GM18873 (cell line): ENCODE measurements around the gene CACFD1.
"Not testable (repeated sequence)": the region's sequence is repeated elsewhere in the genome, so short reads cannot be mapped to it uniquely, and the experiment has no call there.

Source experiments
- ATAC-seq: cut with Tn5 transposase; IDR thresholded peaks from one replicate; pipeline ENCODE4 v1.9.1; 2021; ENCODE audit warnings: mild to moderate bottlenecking, moderate library complexity, moderate number of reproducible peaks; ENCODE audit not compliant: unreplicated experiment, low FRiP score

The CACFD1 gene

GRCh38 chr9:133437753-133438531 is 21.8 kb upstream of the CACFD1 start:
- no peak for ATAC-seq

DNA sequence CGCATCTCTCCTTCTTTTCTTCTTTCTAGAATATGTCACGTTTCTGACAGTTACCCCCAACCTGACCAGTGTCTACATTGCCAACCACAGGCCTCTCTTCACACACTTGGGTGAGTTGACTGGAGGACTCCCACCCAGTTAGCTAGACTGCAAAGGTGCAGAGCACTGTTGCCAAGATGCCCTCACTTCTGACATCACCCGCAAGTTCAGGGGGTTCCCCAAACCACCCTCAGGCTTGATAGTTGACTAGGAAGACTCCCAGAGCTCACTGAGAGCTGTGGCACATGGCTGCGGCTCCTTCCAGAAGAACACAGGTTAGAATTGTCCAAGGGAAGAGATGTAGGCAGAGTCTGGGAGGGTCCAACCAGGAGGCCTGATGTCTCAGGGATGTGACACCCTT is 20.4 kb upstream of the CACFD1 start:
- no peak for ATAC-seq

GRCh38 chr9:133440874-133441273 is 18.9 kb upstream of the CACFD1 start:
- no peak for ATAC-seq

DNA sequence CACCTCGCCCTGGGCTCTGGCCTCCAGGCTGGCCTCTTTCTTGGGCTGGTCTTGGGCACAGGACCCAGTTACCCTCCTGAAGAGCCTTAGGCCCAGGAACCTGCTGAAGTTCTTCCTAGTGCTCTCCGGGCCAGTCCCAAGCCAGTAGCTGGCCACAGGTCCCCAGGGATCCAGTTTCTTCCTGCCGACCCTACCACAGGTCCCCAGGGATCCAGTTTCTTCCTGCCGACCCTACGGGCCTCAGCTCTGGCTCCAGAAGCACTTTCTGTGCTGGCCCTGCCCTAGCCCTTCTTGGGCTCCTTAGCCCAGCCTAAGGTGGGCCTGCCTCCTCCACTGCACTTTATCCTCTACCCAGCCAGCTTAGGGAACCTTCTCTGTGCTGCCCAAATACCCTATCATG is 18.2 kb upstream of the CACFD1 start:
- ATAC-seq: no peak

DNA sequence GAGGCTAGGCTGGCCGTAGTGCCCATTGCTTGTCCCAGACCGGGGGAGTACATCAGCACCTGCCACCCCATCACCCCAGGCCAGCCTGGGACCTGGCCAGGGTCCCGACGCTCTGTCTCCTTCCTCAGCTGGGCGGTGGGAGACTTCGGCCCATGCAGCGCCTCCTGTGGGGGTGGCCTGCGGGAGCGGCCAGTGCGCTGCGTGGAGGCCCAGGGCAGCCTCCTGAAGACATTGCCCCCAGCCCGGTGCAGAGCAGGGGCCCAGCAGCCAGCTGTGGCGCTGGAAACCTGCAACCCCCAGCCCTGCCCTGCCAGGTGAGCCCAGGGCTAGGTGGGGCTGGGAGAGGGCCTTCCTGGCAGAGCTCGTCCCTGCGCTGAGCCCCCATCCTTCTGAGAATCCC is 16.5 kb upstream of the CACFD1 start:
- no peak for ATAC-seq

DNA sequence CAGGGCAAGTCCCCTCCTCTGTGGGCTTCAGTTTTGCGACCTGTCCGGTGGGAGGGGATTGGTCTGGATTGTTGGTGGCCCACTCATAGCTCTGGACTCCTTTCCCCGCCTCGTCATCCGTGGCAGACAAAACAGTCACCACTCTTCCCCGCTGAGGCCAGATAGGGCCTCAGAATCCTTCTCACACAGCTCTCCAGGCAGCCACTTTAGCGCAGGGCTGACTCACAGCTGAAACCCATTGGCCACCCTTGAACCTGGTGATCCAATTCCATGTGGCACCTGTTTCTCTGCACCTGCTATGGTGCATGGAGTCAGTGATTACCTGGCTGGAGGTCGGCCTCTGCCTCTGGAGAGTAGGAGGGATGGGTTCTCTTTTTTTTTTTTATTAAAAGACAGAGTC is 15.8 kb upstream of the CACFD1 start:
- no peak for ATAC-seq

GRCh38 chr9:133445293-133445969 is 14.3 kb upstream of the CACFD1 start:
- ATAC-seq: no peak

DNA sequence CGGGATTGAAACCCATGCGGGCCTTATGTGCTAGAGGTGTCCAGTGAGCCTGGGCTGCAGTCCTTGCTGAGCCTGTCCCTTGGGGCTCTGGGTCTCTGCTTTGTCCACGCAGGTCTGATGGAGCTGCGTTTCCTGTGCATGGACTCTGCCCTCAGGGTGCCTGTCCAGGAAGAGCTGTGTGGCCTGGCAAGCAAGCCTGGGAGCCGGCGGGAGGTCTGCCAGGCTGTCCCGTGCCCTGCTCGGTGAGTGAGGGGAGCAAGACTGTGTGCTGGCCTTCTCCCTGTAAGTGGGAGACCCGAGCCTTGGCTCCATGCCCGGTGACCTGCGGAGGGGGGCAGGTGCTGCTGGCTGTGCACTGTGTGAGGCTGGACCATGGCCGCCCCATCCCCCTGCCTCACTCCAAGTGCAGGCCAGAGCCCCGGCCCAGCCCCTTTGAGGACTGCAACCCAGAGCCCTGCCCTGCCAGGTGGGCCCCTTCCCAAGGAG is 11.2 kb upstream of the CACFD1 start:
- ATAC-seq: no peak

DNA sequence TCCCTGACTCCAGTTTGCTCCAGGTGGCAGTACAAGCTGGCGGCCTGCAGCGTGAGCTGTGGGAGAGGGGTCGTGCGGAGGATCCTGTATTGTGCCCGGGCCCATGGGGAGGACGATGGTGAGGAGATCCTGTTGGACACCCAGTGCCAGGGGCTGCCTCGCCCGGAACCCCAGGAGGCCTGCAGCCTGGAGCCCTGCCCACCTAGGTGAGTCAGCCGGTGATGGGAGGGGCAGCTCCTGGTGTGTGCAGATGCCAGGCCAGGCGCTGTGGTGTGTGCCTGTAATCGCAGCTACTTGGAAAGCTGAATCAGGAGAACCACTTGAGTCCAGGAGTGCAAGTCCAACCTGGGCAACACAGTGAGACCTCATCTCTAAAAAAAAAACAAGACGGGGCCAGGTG is 10.0 kb upstream of the CACFD1 start:
- ATAC-seq: no peak

DNA sequence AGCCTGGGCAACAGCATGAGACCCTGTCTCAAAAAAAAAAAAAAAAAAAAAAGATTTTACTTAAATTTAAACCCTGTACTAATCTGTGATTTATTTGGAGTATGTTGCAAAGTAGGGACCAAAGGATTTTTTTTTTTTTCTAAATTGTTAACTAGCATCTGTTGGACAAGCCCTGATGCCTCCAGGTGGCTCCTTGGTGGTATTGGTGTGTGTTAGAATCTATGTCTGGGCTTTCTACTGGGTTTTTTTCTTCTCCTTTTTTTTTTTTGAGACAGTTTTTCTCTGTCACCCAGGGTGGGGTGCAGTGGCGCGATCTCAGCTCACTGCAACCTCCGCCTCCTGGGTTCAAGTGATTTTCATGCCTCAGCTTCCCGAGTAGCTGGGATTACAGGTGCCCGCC is 7.9 kb upstream of the CACFD1 start:
- ATAC-seq: not testable (repeated sequence)

- no peak for ATAC-seq
Measured at GRCh38 chr9:133452562-133452961, 7.2 kb upstream of the CACFD1 start.

GRCh38 chr9:133453651-133454050 is 6.1 kb upstream of the CACFD1 start:
- ATAC-seq: no peak

GRCh38 chr9:133454325-133454724 is 5.5 kb upstream of the CACFD1 start:
- ATAC-seq: no peak

GRCh38 chr9:133454943-133455673 is 4.7 kb upstream of the CACFD1 start:
- no peak for ATAC-seq

DNA sequence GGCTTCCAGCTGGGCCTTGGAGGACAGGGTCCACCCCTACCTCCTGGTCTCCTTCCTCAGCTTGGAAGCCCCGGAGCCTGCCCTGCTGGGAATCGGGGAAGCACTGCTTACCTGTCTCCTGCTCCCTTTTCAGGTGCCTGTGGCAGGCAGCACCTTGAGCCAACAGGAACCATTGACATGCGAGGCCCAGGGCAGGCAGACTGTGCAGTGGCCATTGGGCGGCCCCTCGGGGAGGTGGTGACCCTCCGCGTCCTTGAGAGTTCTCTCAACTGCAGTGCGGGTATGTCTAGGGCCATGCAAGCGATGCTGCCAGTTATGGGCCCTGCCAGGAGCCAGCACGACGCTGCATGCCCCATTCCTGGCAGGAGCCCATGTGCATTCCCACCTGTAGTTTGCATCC is 3.8 kb upstream of the CACFD1 start:
- no peak for ATAC-seq

DNA sequence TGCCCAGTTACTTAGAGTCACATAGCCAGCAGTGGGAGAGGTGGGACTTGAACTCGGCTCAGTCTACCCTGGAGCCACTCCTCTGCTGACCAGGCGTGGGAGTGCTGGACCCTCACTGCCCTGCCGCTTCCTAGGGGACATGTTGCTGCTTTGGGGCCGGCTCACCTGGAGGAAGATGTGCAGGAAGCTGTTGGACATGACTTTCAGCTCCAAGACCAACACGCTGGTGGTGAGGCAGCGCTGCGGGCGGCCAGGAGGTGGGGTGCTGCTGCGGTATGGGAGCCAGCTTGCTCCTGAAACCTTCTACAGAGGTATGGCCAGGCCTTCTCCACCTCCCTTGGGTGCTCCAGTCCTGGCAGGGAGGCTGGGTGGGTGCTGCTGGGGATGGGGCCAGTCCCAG is 3.4 kb upstream of the CACFD1 start:
- no peak for ATAC-seq

DNA sequence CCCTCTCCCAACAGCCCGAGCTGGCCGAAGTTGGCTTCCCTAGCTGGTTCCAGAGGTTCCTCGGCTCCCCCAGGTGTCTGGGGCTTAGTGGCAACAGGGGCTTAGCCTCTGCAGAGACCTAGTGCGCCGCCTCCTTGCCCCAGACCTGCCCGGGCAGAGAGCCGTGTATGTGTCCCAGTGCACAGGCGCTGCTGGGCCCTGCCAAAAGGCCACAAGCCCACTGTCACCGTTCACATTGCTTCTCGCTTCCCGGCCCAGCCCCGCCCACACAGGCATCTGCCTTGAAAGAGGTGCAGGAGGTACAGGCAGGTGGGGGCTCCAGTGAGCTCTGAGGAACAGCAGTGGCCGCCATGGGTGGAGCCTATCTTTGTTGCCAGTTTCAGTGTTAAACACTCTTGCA is 2.5 kb upstream of the CACFD1 start:
- ATAC-seq: no peak

DNA sequence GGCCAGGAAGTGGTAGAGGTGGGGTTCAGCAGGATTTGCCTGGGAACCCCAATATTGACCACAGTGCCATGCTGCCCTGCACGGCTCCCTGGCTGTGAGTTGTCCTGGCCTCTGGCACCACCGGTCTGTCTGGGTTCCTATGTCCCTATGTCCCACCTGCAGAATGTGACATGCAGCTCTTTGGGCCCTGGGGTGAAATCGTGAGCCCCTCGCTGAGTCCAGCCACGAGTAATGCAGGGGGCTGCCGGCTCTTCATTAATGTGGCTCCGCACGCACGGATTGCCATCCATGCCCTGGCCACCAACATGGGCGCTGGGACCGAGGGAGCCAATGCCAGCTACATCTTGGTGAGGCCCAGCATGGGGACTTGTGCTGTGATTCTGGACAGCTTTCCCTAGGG is 2.0 kb upstream of the CACFD1 start:
- no peak for ATAC-seq

DNA sequence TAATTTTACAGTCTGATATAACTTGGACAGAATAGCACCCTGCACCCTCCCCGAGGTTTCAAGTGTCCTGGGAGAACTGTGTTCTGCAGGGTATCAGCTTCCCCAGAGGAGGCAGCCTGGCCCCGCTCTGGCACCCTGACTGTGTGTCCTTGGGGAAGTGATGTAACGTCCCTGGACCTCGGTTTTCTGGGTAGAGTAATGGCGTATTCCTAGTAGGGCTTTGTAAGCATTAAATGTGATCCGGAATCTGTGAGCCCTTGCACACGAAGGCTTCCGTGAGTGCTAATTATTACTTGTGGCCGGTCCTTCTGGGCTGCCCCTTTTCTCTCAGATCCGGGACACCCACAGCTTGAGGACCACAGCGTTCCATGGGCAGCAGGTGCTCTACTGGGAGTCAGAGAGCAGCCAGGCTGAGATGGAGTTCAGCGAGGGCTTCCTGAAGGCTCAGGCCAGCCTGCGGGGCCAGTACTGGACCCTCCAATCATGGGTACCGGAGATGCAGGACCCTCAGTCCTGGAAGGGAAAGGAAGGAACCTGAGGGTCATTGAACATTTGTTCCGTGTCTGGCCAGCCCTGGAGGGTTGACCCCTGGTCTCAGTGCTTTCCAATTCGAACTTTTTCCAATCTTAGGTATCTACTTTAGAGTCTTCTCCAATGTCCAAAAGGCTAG is 1.0 kb upstream of the CACFD1 start:
- ATAC-seq: no peak

GRCh38 chr9:133460405-133461175 is 812 bp downstream of the CACFD1 start:
- peak; percentile 20 for ATAC-seq
